ENCODE results near the gene PDSS1.

DNA sequence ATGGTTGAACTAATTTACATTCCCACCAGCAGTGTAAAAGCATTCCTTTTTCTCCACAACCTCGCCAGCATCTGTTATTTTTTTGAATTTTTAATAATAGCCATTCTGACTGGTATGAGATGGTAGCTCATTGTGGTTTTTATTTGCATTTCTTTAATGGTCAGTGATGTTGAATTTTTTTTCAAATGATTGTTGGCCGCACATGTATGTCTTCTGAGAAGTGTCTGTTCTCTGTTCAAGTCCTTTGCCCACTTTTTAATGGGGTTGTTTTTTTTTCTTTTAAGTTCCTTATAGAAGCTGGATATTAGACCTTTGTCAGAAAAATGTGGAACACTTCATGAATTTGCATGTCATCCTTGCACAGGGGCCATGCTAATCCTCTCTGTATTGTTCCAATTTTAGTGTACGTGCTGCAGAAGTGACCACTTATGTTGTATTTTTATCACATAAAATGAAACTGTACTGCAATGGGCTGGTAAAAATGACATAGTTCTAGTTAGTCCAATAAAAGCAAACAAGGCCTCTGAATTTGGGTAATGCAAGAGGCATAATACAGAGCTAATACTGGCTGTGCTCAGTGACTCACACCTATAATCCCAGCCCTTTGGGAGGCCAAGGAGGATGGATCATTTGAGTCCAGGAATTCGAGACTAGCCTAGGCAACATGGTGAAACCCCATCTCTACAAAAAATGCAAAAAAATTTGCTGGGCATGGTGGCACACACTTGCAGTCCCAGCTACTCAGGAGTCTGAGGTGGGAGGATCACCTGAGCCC is 92.9 kb downstream of the PDSS1 start:
- TF ChIP-seq, protein P1, sequence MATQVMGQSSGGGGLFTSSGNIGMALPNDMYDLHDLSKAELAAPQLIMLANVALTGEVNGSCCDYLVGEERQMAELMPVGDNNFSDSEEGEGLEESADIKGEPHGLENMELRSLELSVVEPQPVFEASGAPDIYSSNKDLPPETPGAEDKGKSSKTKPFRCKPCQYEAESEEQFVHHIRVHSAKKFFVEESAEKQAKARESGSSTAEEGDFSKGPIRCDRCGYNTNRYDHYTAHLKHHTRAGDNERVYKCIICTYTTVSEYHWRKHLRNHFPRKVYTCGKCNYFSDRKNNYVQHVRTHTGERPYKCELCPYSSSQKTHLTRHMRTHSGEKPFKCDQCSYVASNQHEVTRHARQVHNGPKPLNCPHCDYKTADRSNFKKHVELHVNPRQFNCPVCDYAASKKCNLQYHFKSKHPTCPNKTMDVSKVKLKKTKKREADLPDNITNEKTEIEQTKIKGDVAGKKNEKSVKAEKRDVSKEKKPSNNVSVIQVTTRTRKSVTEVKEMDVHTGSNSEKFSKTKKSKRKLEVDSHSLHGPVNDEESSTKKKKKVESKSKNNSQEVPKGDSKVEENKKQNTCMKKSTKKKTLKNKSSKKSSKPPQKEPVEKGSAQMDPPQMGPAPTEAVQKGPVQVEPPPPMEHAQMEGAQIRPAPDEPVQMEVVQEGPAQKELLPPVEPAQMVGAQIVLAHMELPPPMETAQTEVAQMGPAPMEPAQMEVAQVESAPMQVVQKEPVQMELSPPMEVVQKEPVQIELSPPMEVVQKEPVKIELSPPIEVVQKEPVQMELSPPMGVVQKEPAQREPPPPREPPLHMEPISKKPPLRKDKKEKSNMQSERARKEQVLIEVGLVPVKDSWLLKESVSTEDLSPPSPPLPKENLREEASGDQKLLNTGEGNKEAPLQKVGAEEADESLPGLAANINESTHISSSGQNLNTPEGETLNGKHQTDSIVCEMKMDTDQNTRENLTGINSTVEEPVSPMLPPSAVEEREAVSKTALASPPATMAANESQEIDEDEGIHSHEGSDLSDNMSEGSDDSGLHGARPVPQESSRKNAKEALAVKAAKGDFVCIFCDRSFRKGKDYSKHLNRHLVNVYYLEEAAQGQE (IDR thresholded peaks at IDR 0.05) = no peak
- TF ChIP-seq, protein P2, sequence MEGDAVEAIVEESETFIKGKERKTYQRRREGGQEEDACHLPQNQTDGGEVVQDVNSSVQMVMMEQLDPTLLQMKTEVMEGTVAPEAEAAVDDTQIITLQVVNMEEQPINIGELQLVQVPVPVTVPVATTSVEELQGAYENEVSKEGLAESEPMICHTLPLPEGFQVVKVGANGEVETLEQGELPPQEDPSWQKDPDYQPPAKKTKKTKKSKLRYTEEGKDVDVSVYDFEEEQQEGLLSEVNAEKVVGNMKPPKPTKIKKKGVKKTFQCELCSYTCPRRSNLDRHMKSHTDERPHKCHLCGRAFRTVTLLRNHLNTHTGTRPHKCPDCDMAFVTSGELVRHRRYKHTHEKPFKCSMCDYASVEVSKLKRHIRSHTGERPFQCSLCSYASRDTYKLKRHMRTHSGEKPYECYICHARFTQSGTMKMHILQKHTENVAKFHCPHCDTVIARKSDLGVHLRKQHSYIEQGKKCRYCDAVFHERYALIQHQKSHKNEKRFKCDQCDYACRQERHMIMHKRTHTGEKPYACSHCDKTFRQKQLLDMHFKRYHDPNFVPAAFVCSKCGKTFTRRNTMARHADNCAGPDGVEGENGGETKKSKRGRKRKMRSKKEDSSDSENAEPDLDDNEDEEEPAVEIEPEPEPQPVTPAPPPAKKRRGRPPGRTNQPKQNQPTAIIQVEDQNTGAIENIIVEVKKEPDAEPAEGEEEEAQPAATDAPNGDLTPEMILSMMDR (IDR thresholded peaks at IDR 0.05; ENCODE audit: low read depth, low read length, missing input control) = no peak

Data from liver (tissue), 2 donors.